ENCODE results near the gene SFT2D3.

Gene SFT2D3

GRCh38 chr2:127664895-127665225, 36.4 kb upstream of the SFT2D3 start:
- DNase-seq, result no peak

GRCh38 chr2:127665267-127665893, 35.9 kb upstream of the SFT2D3 start:
- no peak for DNase-seq

DNA sequence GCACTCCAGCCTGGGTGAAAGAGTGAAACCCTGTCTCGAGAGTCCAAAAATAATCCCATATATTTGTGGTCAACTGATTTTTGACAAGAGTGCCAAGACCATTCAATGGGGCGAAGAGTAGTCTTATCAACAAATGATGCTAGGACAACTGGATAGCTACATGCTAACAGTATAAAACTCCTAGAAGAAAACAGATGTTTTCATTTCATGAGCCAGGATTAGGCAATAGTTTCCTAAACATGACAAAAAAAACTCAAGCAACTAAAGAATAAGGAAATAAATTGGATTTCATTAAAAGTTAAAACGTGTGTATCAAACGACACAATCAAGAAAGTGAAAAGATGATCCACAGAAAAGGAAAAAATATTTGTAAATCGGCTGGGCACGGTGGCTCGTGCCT, 32.2 kb upstream of the SFT2D3 start:
- DNase-seq, result no peak

- DNase-seq, result no peak
Measured at GRCh38 chr2:127670055-127670956, 31.0 kb upstream of the SFT2D3 start.

GRCh38 chr2:127670957-127671290, 30.4 kb upstream of the SFT2D3 start:
- no peak for DNase-seq

- no peak for DNase-seq
Measured at GRCh38 chr2:127671557-127672302, 29.6 kb upstream of the SFT2D3 start.

DNA sequence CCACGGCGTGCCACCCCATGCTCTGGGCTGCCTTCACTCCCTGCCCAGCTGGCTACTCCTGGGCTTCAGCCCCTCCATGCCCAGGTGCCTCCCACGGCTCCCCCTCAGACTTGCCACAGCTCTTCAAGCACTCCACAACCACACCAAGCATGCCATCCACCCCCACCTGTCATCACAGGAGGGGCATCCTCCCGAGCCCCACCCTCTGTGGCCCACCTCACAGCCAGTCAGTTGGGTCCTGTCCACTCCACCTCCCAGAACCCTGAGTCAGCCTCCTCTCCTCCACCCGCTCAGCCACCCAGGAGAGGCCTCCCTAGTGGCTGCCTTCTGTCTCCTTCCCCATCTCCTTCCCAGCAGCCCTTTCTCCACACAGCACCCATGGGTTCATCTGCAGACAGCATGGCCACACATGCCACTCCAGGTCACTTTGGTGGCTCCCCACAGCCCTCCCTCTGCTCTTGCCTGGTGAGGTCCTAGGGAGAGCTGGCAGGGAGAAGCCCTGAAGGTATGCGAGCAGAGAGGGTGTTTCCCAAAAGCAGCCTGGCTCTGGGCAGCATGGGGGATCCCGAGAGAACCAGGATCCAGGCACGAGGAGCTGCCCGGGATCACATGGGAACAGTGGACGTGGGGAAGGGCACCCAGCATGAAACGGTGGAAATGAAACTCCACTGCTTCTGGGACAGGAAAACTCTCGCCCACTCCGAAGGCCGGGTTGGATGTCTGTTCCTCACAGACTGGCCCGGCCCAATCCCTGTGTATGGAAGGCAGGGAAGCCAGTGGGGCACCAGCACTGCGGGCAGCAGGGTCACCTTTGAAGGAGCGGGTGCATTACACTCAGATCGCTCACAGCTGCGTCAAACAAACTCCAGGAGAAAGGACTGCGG, 28.7 kb upstream of the SFT2D3 start:
- no peak for DNase-seq

GRCh38 chr2:127673291-127674069, 27.8 kb upstream of the SFT2D3 start:
- no peak for DNase-seq

GRCh38 chr2:127674241-127675209, 26.8 kb upstream of the SFT2D3 start:
- peak in 2 of 3 experiments; percentile 8 to 18 for DNase-seq

- peak; percentile 15 to 65 (median 33) for DNase-seq
Measured at GRCh38 chr2:127675331-127676261, 25.7 kb upstream of the SFT2D3 start, which contains the start of gene LIMS2. LIMS2 (minus strand) TSS chr2:127675530; CDS start chr2:127675024, 506 bp downstream.

DNA sequence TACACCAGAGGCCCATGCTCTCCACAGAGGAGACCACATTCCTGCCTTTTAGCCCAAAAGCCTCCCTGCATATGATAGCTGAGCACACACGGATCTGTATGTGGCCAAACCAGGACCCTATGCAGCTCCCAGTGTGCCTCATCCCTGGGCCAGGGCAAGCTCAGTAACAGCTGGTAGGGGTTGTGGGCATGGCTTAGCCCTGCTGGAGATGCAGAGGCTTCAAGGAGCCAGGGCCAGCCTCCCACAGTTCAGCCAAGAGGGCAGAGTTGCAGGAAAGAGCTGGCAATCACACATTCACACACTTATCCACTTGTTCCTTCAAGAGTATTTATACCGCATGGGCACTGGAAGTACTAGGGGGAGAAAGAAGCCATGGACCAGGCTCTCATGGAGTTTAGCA, 24.4 kb upstream of the SFT2D3 start:
- no peak for DNase-seq

DNA sequence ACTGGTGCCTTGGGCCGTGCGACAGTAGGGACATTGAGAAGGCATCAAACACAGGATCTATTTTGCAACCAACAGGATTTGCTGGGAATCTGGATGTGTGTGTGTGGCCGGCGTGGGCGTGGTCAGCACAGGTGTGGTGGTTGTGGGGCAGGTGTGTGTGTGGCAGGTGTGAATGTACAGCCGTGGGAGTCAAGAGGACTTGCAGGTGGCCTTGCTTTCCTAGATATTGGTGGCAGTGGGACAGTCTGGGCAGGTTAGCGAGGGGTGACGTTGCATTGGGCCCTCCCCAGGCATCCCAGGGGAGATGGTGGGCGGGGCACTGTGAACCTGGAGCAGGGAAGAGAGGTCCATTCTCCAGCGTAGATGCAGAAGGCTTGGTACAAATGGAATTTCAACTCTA, 22.8 kb upstream of the SFT2D3 start:
- DNase-seq, result peak in 1 of 3 experiments; percentile 4

DNA sequence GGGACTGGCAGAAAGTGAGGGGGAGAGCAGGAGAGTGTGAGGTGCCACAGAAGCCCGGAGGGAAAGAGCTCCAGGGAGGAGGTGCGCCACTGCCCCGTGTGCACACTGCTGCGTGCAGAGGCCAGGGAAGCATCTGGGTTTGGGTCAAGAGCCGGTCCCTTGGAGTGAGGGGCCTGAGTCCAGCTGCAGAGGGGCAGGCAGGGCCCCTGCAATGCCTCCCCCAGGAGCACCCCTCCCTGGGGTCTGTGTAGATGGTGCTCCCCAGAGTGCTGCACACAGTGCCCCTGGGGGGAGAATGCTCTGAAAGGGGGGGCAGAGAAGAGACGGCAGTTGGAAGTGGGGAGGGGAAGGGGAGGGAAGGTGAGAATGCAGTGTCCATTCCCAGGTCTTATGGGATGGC, 22.3 kb upstream of the SFT2D3 start:
- DNase-seq, result no peak

DNA sequence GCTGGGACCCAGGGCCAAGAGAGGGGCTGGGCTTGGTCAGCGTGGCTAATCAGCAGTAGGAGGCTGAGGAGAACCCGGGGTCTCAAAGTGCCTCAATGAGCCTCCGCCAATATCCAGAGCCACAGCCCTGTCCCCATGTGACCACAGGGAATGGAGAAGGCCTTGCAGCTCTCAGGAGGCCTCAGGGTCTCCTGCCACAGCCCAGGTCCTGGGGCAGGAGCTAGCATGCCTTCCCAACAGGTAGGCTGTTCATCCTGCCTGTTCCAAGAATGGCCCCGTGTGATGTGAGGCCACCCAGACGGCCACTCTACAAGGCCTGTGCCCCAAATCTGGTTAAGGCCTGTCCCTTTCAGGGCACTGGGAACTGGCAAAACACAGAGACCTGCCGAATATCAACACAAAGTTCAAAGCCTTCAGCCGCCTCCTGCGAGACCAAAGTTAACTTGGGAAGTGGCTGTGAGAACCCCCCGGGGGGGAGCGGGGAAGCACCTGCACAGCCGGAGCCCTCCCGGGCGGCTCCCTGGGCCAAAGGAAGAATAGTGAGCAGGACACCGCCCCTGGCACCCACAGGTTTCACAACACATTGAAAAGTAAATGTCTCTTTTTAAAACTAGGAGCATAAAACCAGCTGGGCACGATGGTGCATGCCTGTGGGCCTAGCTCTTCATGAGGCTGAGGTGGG, 21.5 kb upstream of the SFT2D3 start:
- no peak for DNase-seq

GRCh38 chr2:127680706-127681287, 20.5 kb upstream of the SFT2D3 start:
- no peak for DNase-seq

DNA sequence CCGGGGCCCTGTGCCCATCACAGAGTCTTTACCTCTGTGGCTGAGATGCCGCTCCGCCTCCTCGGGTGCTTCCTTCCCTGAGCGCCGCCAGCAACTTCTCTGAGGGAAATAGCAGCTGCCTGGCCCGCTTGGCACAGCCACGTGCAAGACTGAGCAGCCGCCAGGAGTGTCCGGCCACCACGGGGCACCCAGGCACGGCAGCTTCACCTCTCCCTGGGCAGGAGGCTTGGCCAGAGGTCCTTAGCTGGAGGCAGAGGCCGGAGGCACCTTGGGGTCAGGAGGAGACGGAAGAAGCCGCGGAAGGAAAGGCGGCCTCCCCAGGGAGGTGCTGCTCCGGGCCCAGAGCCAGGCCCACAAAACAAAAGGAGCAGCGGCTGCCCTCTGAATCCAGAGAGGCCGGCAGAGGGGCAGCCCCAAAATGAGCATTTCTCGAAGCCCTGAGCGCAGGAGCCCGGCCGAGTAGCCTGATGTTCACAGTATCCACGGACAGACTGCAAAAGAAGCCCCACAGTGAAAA, 20.0 kb upstream of the SFT2D3 start:
- no peak for DNase-seq

GRCh38 chr2:127681976-127682857, 19.1 kb upstream of the SFT2D3 start:
- DNase-seq, result no peak

All from NCI-H1417 (cell line).